A673 (cell line): ENCODE results near the gene DNAH3. TPM values are rescaled to one million over a fixed set of nuclear protein-coding genes. Genes with fewer than 3 reads are reported as not detected.
"Not testable (repeated sequence)": the region's sequence is repeated elsewhere in the genome, so short reads cannot be mapped to it uniquely, and the experiment has no call there.

Source experiments
- BruUV-seq: library from RNA; stranded (reverse); fragments of 400-500 nt; replicated peaks from 2 replicates; lab custom pipeline; 2021; lab: Mats Ljungman, UMichigan
- CTCF ChIA-PET: fragments of 300-600 bp; sonication (Branson Sonifier 250); formaldehyde crosslinking; loops from one replicate; lab custom pipeline; 2022; ENCODE audit warnings: antibody characterized with exemption; lab: Charles Lee
- POLR2A ChIA-PET: fragments of 300-600 bp; sonication (Branson Sonifier 250); formaldehyde crosslinking; loops from one replicate; lab custom pipeline; 2022; ENCODE audit warnings: antibody characterized with exemption; ENCODE audit not compliant: low non-redundant PET; lab: Charles Lee
- DNase-seq: peaks from one replicate; pipeline ENCODE4 v3.0.0-alpha.2; 2015; ENCODE audit warnings: low spot score
- H3K27ac ChIP-seq: fragments of 200-600 bp; sonication (generic); 2 replicates; pipeline ENCODE4 v1.5.1; 2016; ENCODE audit warnings: mixed run types, low read depth, mild to moderate bottlenecking, mixed read lengths, antibody characterized with exemption, low read length; ENCODE audit not compliant: poor library complexity, severe bottlenecking
- H3K27me3 ChIP-seq: fragments of 200-600 bp; sonication (generic); replicated peaks from 2 replicates; pipeline ENCODE4 v1.6.1; 2017; ENCODE audit warnings: mixed run types, low read depth, mild to moderate bottlenecking, mixed read lengths, antibody characterized with exemption, low read length; ENCODE audit not compliant: insufficient read depth, poor library complexity
- H3K36me3 ChIP-seq: fragments of 200-600 bp; sonication (generic); 2 replicates; pipeline ENCODE4 v1.6.1; 2016; ENCODE audit warnings: mixed run types, mild to moderate bottlenecking, mixed read lengths, antibody characterized with exemption, low read length; ENCODE audit not compliant: insufficient read depth, poor library complexity, severe bottlenecking
- H3K4me1 ChIP-seq: fragments of 200-600 bp; sonication (generic); 2 replicates; pipeline ENCODE4 v1.6.1; 2017; ENCODE audit warnings: mixed run types, mild to moderate bottlenecking, mixed read lengths, antibody characterized with exemption, low read length; ENCODE audit not compliant: insufficient read depth, poor library complexity, severe bottlenecking
- H3K4me3 ChIP-seq: fragments of 200-600 bp; sonication (generic); 2 replicates; pipeline ENCODE4 v1.5.1; 2016; ENCODE audit warnings: low read depth, mixed run types, mild to moderate bottlenecking, mixed read lengths, low read length; ENCODE audit not compliant: poor library complexity, severe bottlenecking
- H3K9me3 ChIP-seq: fragments of 200-600 bp; sonication (generic); 2 replicates; pipeline ENCODE4 v1.6.1; 2016; ENCODE audit warnings: mixed run types, low read depth, mild to moderate bottlenecking, mixed read lengths, antibody characterized with exemption, low read length; ENCODE audit not compliant: poor library complexity, severe bottlenecking
- CTCF ChIP-seq: fragments of 300-800, 200-600 bp; sonication (generic); conservative IDR thresholded peaks from 2 replicates; pipeline ENCODE4 v1.5.1; 2017; ENCODE audit warnings: low read depth, mild to moderate bottlenecking, antibody characterized with exemption, low read length, moderate library complexity, mixed read lengths
- EZH2 ChIP-seq: fragments of 200-600 bp; sonication (generic); IDR thresholded peaks from 2 replicates; pipeline ENCODE4 v1.6.1; 2017; ENCODE audit warnings: borderline replicate concordance, low read depth, mild to moderate bottlenecking, mixed read lengths, antibody characterized with exemption, low read length; ENCODE audit not compliant: poor library complexity, severe bottlenecking
- intact Hi-C: fragments of 100-400 bp; cut with micrococcal nuclease; formaldehyde crosslinking; loops from one replicate; pipeline ENCODE4 v1.10.0; 2022; ENCODE audit not compliant: unreplicated experiment
- total RNA-seq: library from RNA; stranded (reverse); gene quantifications from 2 replicates; pipeline ENCODE4 v1.2.3, GENCODE V29; 2021

The DNAH3 gene
- total RNA-seq, 1 experiment from 2014 or later = not detected

GRCh38 chr16:21120976-21121520 is 29.6 kb downstream of the DNAH3 start:
- TF ChIP-seq CTCF (no peak), EZH2 (no peak)
- Histone ChIP-seq H3K27me3 (no peaks in the 10 kb centered on the region), H3K27ac (no peak overlapping the region), H3K9me3 (no peaks in the 10 kb centered on the region), H3K4me3 (no peak overlapping the region), H3K36me3 (no peaks in the 10 kb centered on the region), H3K4me1 (no peaks in the 10 kb centered on the region)
- no TSS peak for BruUV-seq
- intact Hi-C loops = no loop called here
- ChIA-PET CTCF (no interaction called here), POLR2A (no interaction called here)
- DNase-seq = no peak

- POLR2A ChIA-PET = no interaction called here
- CTCF ChIA-PET = no interaction called here
- TF ChIP-seq CTCF = no peak
- no peak for TF ChIP-seq EZH2
- intact Hi-C loops = no loop called here
- no peaks in the 10 kb centered on the region for H3K9me3 ChIP-seq
- H3K27me3 ChIP-seq = no peaks in the 10 kb centered on the region
- DNase-seq = no peak
- no peaks in the 10 kb centered on the region for H3K4me1 ChIP-seq
- H3K27ac ChIP-seq = no peak overlapping the region
- H3K36me3 ChIP-seq = no peaks in the 10 kb centered on the region
- no peak overlapping the region for H3K4me3 ChIP-seq
- no TSS peak for BruUV-seq
Observed at GRCh38 chr16:21117567-21117966, 33.1 kb downstream of the DNAH3 start.

GRCh38 chr16:21116148-21116693 is 34.4 kb downstream of the DNAH3 start:
- Histone ChIP-seq H3K36me3 (no peaks in the 10 kb centered on the region), H3K4me3 (no peak overlapping the region), H3K9me3 (no peaks in the 10 kb centered on the region), H3K27ac (no peak overlapping the region), H3K4me1 (no peaks in the 10 kb centered on the region), H3K27me3 (no peaks in the 10 kb centered on the region)
- intact Hi-C loops = no loop called here
- no TSS peak for BruUV-seq
- POLR2A ChIA-PET = no interaction called here
- DNase-seq = no peak
- CTCF ChIA-PET = no interaction called here
- TF ChIP-seq EZH2 (no peak), CTCF (no peak)

GRCh38 chr16:21115551-21115950 is 35.1 kb downstream of the DNAH3 start:
- DNase-seq, BruUV-seq, intact Hi-C loops, CTCF ChIA-PET, H3K4me3 ChIP-seq, POLR2A ChIA-PET, H3K9me3 ChIP-seq, H3K27me3 ChIP-seq, H3K4me1 ChIP-seq, H3K27ac ChIP-seq, H3K36me3 ChIP-seq: not testable (repeated sequence)
